GM21423 (cell line): ENCODE results near the gene COA4.
A peak's percentile ranks its signal among the peaks of the same experiment; 100 is the strongest.
"Not testable (repeated sequence)": the region's sequence is repeated elsewhere in the genome, so short reads cannot be mapped to it uniquely, and the experiment has no call there.

Source experiments
- ATAC-seq: cut with Tn5 transposase; IDR thresholded peaks from one replicate; pipeline ENCODE4 v1.9.1; 2021; ENCODE audit warnings: mild to moderate bottlenecking, moderate library complexity; ENCODE audit not compliant: unreplicated experiment

COA4 gene

GRCh38 chr11:73876424-73877310 is at the start of gene COA4, which contains the start of gene PAAF1:
TSS of gene COA4 (minus strand) at chr11:73876846. CDS start at chr11:73873378, 3,468 bp downstream.
TSS of gene PAAF1 (plus strand) at chr11:73876999. CDS start at chr11:73877022, 23 bp downstream.
- ATAC-seq: peak; percentile 96

- no peak for ATAC-seq
Measured at GRCh38 chr11:73921180-73921579, 44.5 kb upstream of the COA4 start.

- ATAC-seq: no peak
Measured at GRCh38 chr11:73916435-73916834, 39.8 kb upstream of the COA4 start.

- ATAC-seq: no peak
Measured at GRCh38 chr11:73914284-73914683, 37.6 kb upstream of the COA4 start.

GRCh38 chr11:73913472-73913871 is 36.8 kb upstream of the COA4 start:
- no peak for ATAC-seq

- no peak for ATAC-seq
Measured at GRCh38 chr11:73912026-73912425, 35.4 kb upstream of the COA4 start.

- no peak for ATAC-seq
Measured at GRCh38 chr11:73907191-73907590, 30.5 kb upstream of the COA4 start.

GRCh38 chr11:73902303-73902702 is 25.7 kb upstream of the COA4 start:
- no peak for ATAC-seq

- no peak for ATAC-seq
Measured at GRCh38 chr11:73894725-73895335, 18.2 kb upstream of the COA4 start.

GRCh38 chr11:73893041-73893440 is 16.4 kb upstream of the COA4 start:
- no peak for ATAC-seq

GRCh38 chr11:73889536-73889935 is 12.9 kb upstream of the COA4 start:
- no peak for ATAC-seq

GRCh38 chr11:73889019-73889418 is 12.4 kb upstream of the COA4 start:
- no peak for ATAC-seq

- ATAC-seq: no peak
Measured at GRCh38 chr11:73888244-73888643, 11.6 kb upstream of the COA4 start.

- ATAC-seq: no peak
Measured at GRCh38 chr11:73883856-73884255, 7.2 kb upstream of the COA4 start.

- not testable (repeated sequence) for ATAC-seq
Measured at GRCh38 chr11:73880449-73880848, 3.8 kb upstream of the COA4 start.

GRCh38 chr11:73878771-73879170 is 2.1 kb upstream of the COA4 start:
- ATAC-seq: no peak

GRCh38 chr11:73875840-73876239 is 806 bp downstream of the COA4 start:
- no peak for ATAC-seq

GRCh38 chr11:73875380-73875779 is 1.3 kb downstream of the COA4 start:
- no peak for ATAC-seq

- no peak for ATAC-seq
Measured at GRCh38 chr11:73872749-73873357, 3.8 kb downstream of the COA4 start.

- ATAC-seq: no peak
Measured at GRCh38 chr11:73870261-73870660, 6.4 kb downstream of the COA4 start.

GRCh38 chr11:73869332-73869949 is 7.2 kb downstream of the COA4 start:
- no peak for ATAC-seq
